A673 (cell line): ENCODE results near the gene SLC44A3.

Source experiments
- EZH2 ChIP-seq: fragments of 200-600 bp; sonication (generic); IDR thresholded peaks from 2 replicates; pipeline ENCODE4 v1.6.1; 2017; ENCODE audit warnings: borderline replicate concordance, low read depth, mild to moderate bottlenecking, mixed read lengths, antibody characterized with exemption, low read length; ENCODE audit not compliant: poor library complexity, severe bottlenecking
- TF ChIP-seq, protein P1 (sequence below): fragments of 300-800, 200-600 bp; sonication (generic); conservative IDR thresholded peaks from 2 replicates; pipeline ENCODE4 v1.5.1; 2017; ENCODE audit warnings: low read depth, mild to moderate bottlenecking, antibody characterized with exemption, low read length, moderate library complexity, mixed read lengths

DNA sequence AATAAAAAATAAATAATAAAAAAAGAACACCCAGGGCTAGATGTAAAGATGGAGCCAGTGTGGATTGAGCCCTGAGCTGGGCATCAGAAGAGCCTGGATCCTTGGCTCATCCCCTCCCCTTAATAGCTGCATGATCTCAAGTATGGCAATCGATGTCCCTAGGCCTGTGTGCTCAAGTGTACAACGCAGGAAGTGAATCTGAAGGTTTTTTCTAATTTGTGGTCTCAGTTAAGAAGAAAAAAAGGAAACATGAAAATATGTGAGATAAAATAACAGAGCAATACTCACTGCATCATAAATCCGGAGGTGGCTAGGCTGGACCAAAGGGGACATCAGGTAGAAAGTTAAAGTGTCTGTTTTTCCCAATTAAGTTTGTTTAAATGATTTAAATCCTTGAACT is 47.3 kb upstream of the SLC44A3 start:
- TF ChIP-seq, protein P1, sequence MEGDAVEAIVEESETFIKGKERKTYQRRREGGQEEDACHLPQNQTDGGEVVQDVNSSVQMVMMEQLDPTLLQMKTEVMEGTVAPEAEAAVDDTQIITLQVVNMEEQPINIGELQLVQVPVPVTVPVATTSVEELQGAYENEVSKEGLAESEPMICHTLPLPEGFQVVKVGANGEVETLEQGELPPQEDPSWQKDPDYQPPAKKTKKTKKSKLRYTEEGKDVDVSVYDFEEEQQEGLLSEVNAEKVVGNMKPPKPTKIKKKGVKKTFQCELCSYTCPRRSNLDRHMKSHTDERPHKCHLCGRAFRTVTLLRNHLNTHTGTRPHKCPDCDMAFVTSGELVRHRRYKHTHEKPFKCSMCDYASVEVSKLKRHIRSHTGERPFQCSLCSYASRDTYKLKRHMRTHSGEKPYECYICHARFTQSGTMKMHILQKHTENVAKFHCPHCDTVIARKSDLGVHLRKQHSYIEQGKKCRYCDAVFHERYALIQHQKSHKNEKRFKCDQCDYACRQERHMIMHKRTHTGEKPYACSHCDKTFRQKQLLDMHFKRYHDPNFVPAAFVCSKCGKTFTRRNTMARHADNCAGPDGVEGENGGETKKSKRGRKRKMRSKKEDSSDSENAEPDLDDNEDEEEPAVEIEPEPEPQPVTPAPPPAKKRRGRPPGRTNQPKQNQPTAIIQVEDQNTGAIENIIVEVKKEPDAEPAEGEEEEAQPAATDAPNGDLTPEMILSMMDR, result no peak
- no peak for TF ChIP-seq EZH2
